HG02970 (cell line): ENCODE measurements around the gene GAD2.

Source experiments
- ATAC-seq: cut with Tn5 transposase; IDR thresholded peaks from one replicate; pipeline ENCODE4 v1.9.1; 2021; ENCODE audit warnings: mild to moderate bottlenecking, moderate library complexity, moderate number of reproducible peaks; ENCODE audit not compliant: unreplicated experiment, low FRiP score

GAD2 gene

GRCh38 chr10:26220901-26221300 lies 4.3 kb downstream of the GAD2 start:
- ATAC-seq: no peak

- ATAC-seq: no peak
These were observed 5.0 kb downstream of the GAD2 start for GRCh38 chr10:26221541-26221940.

GRCh38 chr10:26222563-26222962 lies 6.0 kb downstream of the GAD2 start:
- no peak for ATAC-seq

- no peak for ATAC-seq
These were observed 8.7 kb downstream of the GAD2 start for GRCh38 chr10:26225322-26225721.

- no peak for ATAC-seq
These were observed 11.2 kb downstream of the GAD2 start for GRCh38 chr10:26227786-26228185.

- ATAC-seq: no peak
These were observed 15.6 kb downstream of the GAD2 start for GRCh38 chr10:26232174-26232573.

- ATAC-seq: no peak
These were observed 19.2 kb downstream of the GAD2 start for GRCh38 chr10:26235761-26236160.

- ATAC-seq: no peak
These were observed 21.8 kb downstream of the GAD2 start for GRCh38 chr10:26238378-26238777.

GRCh38 chr10:26242706-26243350 lies 26.3 kb downstream of the GAD2 start:
- ATAC-seq: no peak

- no peak for ATAC-seq
These were observed 26.8 kb downstream of the GAD2 start for GRCh38 chr10:26243351-26243720.

GRCh38 chr10:26249681-26250080 lies 33.1 kb downstream of the GAD2 start:
- no peak for ATAC-seq

- ATAC-seq: no peak
These were observed 35.4 kb downstream of the GAD2 start for GRCh38 chr10:26251925-26252324.

GRCh38 chr10:26254616-26255015 lies 38.0 kb downstream of the GAD2 start:
- no peak for ATAC-seq

GRCh38 chr10:26259341-26259740 lies 42.8 kb downstream of the GAD2 start:
- ATAC-seq: no peak

- no peak for ATAC-seq
These were observed 53.2 kb downstream of the GAD2 start for GRCh38 chr10:26269754-26270153.

GRCh38 chr10:26274391-26274790 lies 57.8 kb downstream of the GAD2 start:
- ATAC-seq: no peak

GRCh38 chr10:26278295-26278694 lies 61.7 kb downstream of the GAD2 start:
- no peak for ATAC-seq

GRCh38 chr10:26290236-26290635 lies 73.7 kb downstream of the GAD2 start:
- ATAC-seq: no peak

GRCh38 chr10:26291721-26292480 lies 75.3 kb downstream of the GAD2 start:
- ATAC-seq: no peak

GRCh38 chr10:26296360-26296759 lies 79.8 kb downstream of the GAD2 start:
- ATAC-seq: no peak

GRCh38 chr10:26300001-26300400 lies 83.4 kb downstream of the GAD2 start:
- ATAC-seq: no peak

- no peak for ATAC-seq
These were observed 86.8 kb downstream of the GAD2 start for GRCh38 chr10:26303366-26303765.
